HG03575 (cell line): Measurements from ENCODE around the gene DYRK1A.

Experiments used
- ATAC-seq: cut with Tn5 transposase; IDR thresholded peaks from one replicate; pipeline ENCODE4 v1.9.1; 2021; ENCODE audit not compliant: unreplicated experiment, insufficient number of reproducible peaks, low FRiP score; ENCODE audit errors: extremely low read depth

Gene DYRK1A

GRCh38 chr21:37553078-37553481 is 186.5 kb downstream of the DYRK1A start:
- no peak for ATAC-seq

GRCh38 chr21:37554661-37555379 is 188.2 kb downstream of the DYRK1A start:
- no peak for ATAC-seq

- ATAC-seq, result no peak
Observed at GRCh38 chr21:37555672-37556261, 189.2 kb downstream of the DYRK1A start.

GRCh38 chr21:37557261-37557950 is 190.8 kb downstream of the DYRK1A start:
- peak; percentile 91 for ATAC-seq

GRCh38 chr21:37558676-37559211 is 192.2 kb downstream of the DYRK1A start:
- no peak for ATAC-seq

- no peak for ATAC-seq
Observed at GRCh38 chr21:37560385-37560784, 193.8 kb downstream of the DYRK1A start.

- no peak for ATAC-seq
Observed at GRCh38 chr21:37561506-37561905, 194.9 kb downstream of the DYRK1A start.

- ATAC-seq, result no peak
Observed at GRCh38 chr21:37561941-37562919, 195.7 kb downstream of the DYRK1A start.

- ATAC-seq, result no peak
Observed at GRCh38 chr21:37562920-37563640, 196.5 kb downstream of the DYRK1A start.

GRCh38 chr21:37563641-37564340 is 197.2 kb downstream of the DYRK1A start:
- no peak for ATAC-seq

GRCh38 chr21:37564341-37564923 is 197.9 kb downstream of the DYRK1A start:
- no peak for ATAC-seq

- ATAC-seq, result no peak
Observed at GRCh38 chr21:37564924-37565529, 198.5 kb downstream of the DYRK1A start.

- no peak for ATAC-seq
Observed at GRCh38 chr21:37565530-37566223, 199.1 kb downstream of the DYRK1A start.

GRCh38 chr21:37566790-37567615 is 200.4 kb downstream of the DYRK1A start:
- no peak for ATAC-seq

GRCh38 chr21:37568415-37568814 is 201.8 kb downstream of the DYRK1A start:
- ATAC-seq, result no peak

GRCh38 chr21:37568916-37569315 is 202.3 kb downstream of the DYRK1A start:
- ATAC-seq, result no peak
